Measurements from ENCODE around the gene ULK2. TPM values are rescaled to one million over a fixed set of nuclear protein-coding genes. Genes with fewer than 3 reads are reported as not detected.

ULK2 gene
- total RNA-seq, 1 experiment from 2014 or later = 5.1 TPM

DNA sequence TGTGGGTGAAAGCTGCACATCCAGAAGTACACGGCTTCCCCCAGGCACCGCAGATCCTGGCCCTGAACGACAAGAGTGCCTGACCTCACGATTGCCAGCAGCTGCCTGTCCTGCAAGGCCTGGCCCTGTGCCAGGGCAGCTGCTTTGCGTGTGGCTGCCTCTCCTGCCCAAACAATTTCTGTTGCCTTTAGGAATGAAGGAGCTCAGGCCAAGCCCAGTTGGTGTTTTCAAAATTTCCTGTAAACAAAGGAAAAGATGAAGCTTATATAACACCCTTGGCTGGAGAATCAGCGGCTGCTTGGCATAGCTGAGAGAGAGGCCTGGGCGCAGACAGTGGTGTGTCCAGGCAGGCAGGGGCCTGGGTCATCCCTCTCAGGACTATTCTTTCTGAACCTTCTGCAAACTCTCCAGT lies 139.6 kb downstream of the ULK2 start:
- Mint-ChIP-seq H3K27me3 (ENCODE audit: low read depth) (no peaks in the 10 kb centered on the region; the same call in none of the 2 replicates), H3K4me3 (no peak overlapping the region), H3K4me1 (no peaks in the 10 kb centered on the region), H3K27ac (no peak overlapping the region), H3K9me3 (peaks cover 12% of the 10 kb centered on the region), H3K36me3 (no peaks in the 10 kb centered on the region)
- DNase-seq (ENCODE audit: low spot score) (no peak), ATAC-seq (no peak)
- ChIA-PET CTCF (interaction anchor here (0.9 to 2.8 kb wide), 6 partner anchors 9 to 139 kb away, joined by 3 to 21 read pairs (median 5); partner anchors contain the start of genes ALDH3A2 and ULK2), POLR2A (interaction anchor here (0.5 to 0.6 kb wide), 2 partner anchors 36 to 85 kb away, joined by 4 to 7 read pairs; no protein-coding TSS in a partner anchor)
- TF ChIP-seq GABPB1 (CRISPR knock-in tag; IDR thresholded peaks at IDR 0.05) = 0 out of 2 replicates have a peak, but pooled peaks have one; percentile 26
- TF ChIP-seq, protein P1, sequence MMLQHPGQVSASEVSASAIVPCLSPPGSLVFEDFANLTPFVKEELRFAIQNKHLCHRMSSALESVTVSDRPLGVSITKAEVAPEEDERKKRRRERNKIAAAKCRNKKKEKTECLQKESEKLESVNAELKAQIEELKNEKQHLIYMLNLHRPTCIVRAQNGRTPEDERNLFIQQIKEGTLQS (CRISPR knock-in tag; conservative IDR thresholded peaks at IDR 0.05) = no peak

DNA sequence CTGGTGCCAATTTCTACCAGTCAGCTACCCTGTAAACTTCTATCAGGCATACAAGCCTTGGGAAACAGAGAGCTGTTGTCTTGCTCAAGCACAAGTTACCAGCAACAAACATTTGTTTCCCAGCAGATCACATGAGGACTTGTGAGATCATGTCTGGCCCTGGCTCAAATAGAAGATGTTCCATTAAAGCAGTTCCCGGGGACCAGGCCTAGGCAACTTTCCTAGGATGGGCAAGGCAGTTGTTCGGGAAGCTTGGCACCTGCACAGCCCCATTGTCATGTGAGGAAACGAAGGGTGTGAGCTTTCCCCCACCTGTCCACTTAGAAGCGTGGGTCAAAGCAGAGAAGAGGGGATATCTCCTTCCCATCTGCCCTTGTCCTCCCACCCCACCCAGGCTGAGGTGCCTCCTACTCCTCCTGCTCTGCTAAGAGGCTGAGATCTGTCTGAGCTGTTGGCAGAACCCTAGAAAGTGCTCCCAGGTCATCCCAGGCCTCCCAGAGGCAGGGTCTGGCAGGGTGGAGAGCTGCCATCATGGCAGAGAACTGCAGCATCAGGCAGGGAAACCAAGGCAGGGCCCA lies 140.1 kb downstream of the ULK2 start:
- Mint-ChIP-seq H3K36me3 (no peaks in the 10 kb centered on the region), H3K27ac (no peak overlapping the region), H3K4me1 (no peaks in the 10 kb centered on the region), H3K4me3 (no peak overlapping the region), H3K27me3 (ENCODE audit: low read depth) (no peaks in the 10 kb centered on the region; the same call in none of the 2 replicates), H3K9me3 (peaks cover 12% of the 10 kb centered on the region)
- DNase-seq (ENCODE audit: low spot score) (no peak), ATAC-seq (no peak)
- ChIA-PET CTCF (interaction anchor here (0.9 to 2.8 kb wide), 6 partner anchors 9 to 140 kb away, joined by 3 to 21 read pairs (median 5); partner anchors contain the start of genes ALDH3A2 and ULK2), POLR2A (interaction anchor here (0.5 to 0.6 kb wide), 2 partner anchors 37 to 85 kb away, joined by 4 to 7 read pairs; no protein-coding TSS in a partner anchor)
- no peak for TF ChIP-seq JAZF1 (CRISPR knock-in tag; IDR thresholded peaks at IDR 0.05)
- TF ChIP-seq, protein P2, sequence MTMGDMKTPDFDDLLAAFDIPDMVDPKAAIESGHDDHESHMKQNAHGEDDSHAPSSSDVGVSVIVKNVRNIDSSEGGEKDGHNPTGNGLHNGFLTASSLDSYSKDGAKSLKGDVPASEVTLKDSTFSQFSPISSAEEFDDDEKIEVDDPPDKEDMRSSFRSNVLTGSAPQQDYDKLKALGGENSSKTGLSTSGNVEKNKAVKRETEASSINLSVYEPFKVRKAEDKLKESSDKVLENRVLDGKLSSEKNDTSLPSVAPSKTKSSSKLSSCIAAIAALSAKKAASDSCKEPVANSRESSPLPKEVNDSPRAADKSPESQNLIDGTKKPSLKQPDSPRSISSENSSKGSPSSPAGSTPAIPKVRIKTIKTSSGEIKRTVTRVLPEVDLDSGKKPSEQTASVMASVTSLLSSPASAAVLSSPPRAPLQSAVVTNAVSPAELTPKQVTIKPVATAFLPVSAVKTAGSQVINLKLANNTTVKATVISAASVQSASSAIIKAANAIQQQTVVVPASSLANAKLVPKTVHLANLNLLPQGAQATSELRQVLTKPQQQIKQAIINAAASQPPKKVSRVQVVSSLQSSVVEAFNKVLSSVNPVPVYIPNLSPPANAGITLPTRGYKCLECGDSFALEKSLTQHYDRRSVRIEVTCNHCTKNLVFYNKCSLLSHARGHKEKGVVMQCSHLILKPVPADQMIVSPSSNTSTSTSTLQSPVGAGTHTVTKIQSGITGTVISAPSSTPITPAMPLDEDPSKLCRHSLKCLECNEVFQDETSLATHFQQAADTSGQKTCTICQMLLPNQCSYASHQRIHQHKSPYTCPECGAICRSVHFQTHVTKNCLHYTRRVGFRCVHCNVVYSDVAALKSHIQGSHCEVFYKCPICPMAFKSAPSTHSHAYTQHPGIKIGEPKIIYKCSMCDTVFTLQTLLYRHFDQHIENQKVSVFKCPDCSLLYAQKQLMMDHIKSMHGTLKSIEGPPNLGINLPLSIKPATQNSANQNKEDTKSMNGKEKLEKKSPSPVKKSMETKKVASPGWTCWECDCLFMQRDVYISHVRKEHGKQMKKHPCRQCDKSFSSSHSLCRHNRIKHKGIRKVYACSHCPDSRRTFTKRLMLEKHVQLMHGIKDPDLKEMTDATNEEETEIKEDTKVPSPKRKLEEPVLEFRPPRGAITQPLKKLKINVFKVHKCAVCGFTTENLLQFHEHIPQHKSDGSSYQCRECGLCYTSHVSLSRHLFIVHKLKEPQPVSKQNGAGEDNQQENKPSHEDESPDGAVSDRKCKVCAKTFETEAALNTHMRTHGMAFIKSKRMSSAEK (CRISPR knock-in tag; IDR thresholded peaks at IDR 0.05; ENCODE audit: borderline replicate concordance) = no peak
- no peak for TF ChIP-seq OVOL2 (CRISPR knock-in tag; IDR thresholded peaks at IDR 0.05; ENCODE audit: borderline replicate concordance)
- TF ChIP-seq ZNF263 (CRISPR knock-in tag; IDR thresholded peaks at IDR 0.05; ENCODE audit: low read depth) = no peak
- no peak for TF ChIP-seq ERG (CRISPR knock-in tag; IDR thresholded peaks at IDR 0.05)
- TF ChIP-seq MXD4 (CRISPR knock-in tag; IDR thresholded peaks at IDR 0.05; ENCODE audit: borderline replicate concordance) = no peak
- TF ChIP-seq, protein P3, sequence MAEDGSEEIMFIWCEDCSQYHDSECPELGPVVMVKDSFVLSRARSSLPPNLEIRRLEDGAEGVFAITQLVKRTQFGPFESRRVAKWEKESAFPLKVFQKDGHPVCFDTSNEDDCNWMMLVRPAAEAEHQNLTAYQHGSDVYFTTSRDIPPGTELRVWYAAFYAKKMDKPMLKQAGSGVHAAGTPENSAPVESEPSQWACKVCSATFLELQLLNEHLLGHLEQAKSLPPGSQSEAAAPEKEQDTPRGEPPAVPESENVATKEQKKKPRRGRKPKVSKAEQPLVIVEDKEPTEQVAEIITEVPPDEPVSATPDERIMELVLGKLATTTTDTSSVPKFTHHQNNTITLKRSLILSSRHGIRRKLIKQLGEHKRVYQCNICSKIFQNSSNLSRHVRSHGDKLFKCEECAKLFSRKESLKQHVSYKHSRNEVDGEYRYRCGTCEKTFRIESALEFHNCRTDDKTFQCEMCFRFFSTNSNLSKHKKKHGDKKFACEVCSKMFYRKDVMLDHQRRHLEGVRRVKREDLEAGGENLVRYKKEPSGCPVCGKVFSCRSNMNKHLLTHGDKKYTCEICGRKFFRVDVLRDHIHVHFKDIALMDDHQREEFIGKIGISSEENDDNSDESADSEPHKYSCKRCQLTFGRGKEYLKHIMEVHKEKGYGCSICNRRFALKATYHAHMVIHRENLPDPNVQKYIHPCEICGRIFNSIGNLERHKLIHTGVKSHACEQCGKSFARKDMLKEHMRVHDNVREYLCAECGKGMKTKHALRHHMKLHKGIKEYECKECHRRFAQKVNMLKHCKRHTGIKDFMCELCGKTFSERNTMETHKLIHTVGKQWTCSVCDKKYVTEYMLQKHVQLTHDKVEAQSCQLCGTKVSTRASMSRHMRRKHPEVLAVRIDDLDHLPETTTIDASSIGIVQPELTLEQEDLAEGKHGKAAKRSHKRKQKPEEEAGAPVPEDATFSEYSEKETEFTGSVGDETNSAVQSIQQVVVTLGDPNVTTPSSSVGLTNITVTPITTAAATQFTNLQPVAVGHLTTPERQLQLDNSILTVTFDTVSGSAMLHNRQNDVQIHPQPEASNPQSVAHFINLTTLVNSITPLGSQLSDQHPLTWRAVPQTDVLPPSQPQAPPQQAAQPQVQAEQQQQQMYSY (CRISPR knock-in tag; IDR thresholded peaks at IDR 0.05) = no peak
- no peak for TF ChIP-seq ZNF281 (CRISPR knock-in tag; IDR thresholded peaks at IDR 0.05)
- TF ChIP-seq, protein P1 (CRISPR knock-in tag; conservative IDR thresholded peaks at IDR 0.05) = no peak
